Naive B cell (primary cell): Measurements from ENCODE around the gene EPS15. TPM values are rescaled to one million over a fixed set of nuclear protein-coding genes. Genes with fewer than 3 reads are reported as not detected.
A peak's percentile ranks its signal among the peaks of the same experiment; 100 is the strongest.
"Not testable (repeated sequence)": the region's sequence is repeated elsewhere in the genome, so short reads cannot be mapped to it uniquely, and the experiment has no call there.

Experiments
- ATAC-seq, 2 donors: fragments of 150-1000 bp; cut with Tn5 transposase; 2 replicates each; pipeline ENCODE4 v1.10.0; 2021; ENCODE audit warnings: low read depth in 2 of 2, mild to moderate bottlenecking in 2 of 2, moderate library complexity in 2 of 2
- DNase-seq: peaks from one replicate; pipeline ENCODE4 v3.0.0; 2022
- H3K27ac Mint-ChIP-seq, 6 donors: one replicate each; pipeline ENCODE4 v1.8.0; 2020 to 2022; ENCODE audit warnings: mild to moderate bottlenecking in 6 of 6, mixed read lengths in 6 of 6, moderate library complexity in 5 of 6, inconsistent platforms in 2 of 6
- H3K27me3 Mint-ChIP-seq, 3 donors: one replicate each; pipeline ENCODE4 v1.8.0; 2021 to 2022; ENCODE audit warnings: mixed read lengths in 3 of 3, mild to moderate bottlenecking in 1 of 3
- H3K36me3 Mint-ChIP-seq, 2 donors: one replicate each; pipeline ENCODE4 v1.8.0; 2020 to 2022; ENCODE audit warnings: mixed read lengths in 2 of 2, inconsistent platforms in 1 of 2, mild to moderate bottlenecking in 1 of 2
- H3K4me1 Mint-ChIP-seq, 3 donors: one replicate each; pipeline ENCODE4 v1.8.0; 2020 to 2022; ENCODE audit warnings: mixed read lengths in 3 of 3, inconsistent platforms in 1 of 3, mild to moderate bottlenecking in 1 of 3, moderate library complexity in 1 of 3
- H3K4me3 Mint-ChIP-seq, 8 donors: one replicate each; pipeline ENCODE4 v1.8.0; 2020 to 2022; ENCODE audit warnings: mild to moderate bottlenecking in 8 of 8, mixed read lengths in 8 of 8, moderate library complexity in 8 of 8, inconsistent platforms in 2 of 8
- H3K9me3 Mint-ChIP-seq, 7 donors: one replicate each; pipeline ENCODE4 v1.8.0; 2020 to 2022; ENCODE audit warnings: mixed read lengths in 7 of 7, mild to moderate bottlenecking in 5 of 7, inconsistent platforms in 2 of 7, moderate library complexity in 1 of 7
- polyA plus RNA-seq, 6 donors: library from polyadenylated mRNA; unstranded; fragments of 300-500 nt; fragmentation: Illumina TruSeq; gene quantifications; one replicate each; pipeline ENCODE4 v1.2.3, GENCODE V29; 2021; ENCODE audit warnings: low read depth in 6 of 6

Gene EPS15
- 10 to 100 TPM; 40.6 to 76.5 (median 67.9) TPM for polyA plus RNA-seq

DNA sequence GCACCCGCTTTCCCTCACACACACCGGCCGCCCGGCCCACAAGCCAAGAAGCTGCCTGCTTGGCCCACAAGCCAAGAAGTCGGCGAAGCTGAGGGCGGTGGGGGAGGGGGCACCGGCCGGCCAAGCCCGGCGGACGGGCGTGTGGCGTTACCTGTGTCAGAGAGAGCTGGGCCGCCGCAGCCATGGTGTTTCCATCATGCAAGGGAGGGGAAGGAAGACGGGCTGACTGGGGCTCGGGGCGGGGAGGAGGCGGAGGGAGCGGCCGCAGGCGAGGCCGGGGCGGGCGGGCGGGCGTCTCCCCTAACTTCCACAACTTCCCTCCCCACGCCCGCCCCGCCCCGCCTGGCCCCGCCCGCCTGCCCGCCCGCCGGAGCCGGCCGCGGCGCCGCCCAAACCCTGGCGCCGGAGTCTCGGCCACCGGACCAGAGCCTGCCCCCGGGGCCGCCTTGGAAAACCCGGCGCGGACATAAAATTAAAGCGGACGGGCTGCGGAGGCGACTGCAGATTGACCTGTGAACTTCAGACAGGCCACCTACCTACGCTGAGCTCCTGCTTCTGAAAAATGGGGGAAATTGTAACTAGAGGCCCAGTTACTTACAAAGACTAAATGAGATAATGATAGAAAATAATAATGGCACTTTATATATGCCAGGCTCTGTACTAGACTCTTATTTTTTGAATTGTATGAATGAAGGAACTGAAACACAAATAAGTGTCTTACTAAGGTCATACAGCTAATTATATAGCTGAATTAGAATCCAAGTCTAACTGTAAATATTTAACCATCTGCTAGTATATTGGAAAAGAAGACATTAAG is at the start of gene EPS15:
Gene EPS15, minus strand, starts transcription at position 219 of the 817 bp plus-strand sequence. Its CDS starts 35 bp downstream, at position 184.
- H3K27me3 Mint-ChIP-seq: no peaks in the 10 kb centered on the region
- peak; percentile 81 for DNase-seq
- H3K4me1 Mint-ChIP-seq: peaks cover 48 to 58% (median 55%) of the 10 kb centered on the region in 3 donors
- H3K9me3 Mint-ChIP-seq: no peaks in the 10 kb centered on the region
- peak within 1 kb of the TSS; percentile 93 to 99 (median 97) for H3K4me3 Mint-ChIP-seq
- H3K27ac Mint-ChIP-seq: peak within 1 kb of the TSS; percentile 94 to 98 (median 96)
- H3K36me3 Mint-ChIP-seq: peaks cover 0 to 8% of the 10 kb centered on the region in 2 donors
- peak; percentile 75 to 80 for ATAC-seq

DNA sequence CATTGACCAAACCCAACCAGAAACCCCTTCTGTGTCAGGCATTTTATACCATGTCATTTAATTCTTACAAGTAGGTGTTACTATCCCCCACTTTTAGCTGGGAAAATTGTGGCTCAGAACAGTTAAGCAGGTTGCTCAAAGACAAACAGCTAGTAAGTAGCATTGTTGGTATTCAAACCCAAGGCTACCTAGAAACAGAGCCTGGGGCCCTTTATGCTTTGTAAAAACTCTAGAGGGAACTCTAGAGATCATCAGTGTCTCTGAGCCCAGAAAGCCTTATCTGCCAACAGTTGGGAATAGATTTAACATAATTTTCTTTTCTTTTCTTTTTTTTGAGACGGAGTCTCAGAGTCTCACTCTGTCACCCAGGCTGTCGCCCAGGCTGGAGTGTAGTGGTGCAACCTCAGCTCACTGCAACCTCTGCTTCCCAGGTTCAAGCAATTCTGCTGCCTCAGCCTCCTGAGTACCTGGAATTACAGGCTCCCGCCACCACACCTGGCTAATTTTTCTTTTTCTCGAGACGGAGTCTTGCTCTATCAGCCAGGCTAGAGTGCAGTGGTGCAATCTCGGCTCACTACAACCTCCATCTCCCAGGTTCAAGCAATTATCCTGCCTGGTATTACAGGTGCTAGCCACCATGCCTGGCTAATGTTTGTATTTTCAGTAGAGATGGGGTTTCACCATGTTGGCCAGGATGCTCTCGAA is 49.3 kb upstream of the EPS15 start:
- Mint-ChIP-seq H3K9me3 (no peaks in the 10 kb centered on the region), H3K4me1 (peaks cover 39 to 56% (median 43%) of the 10 kb centered on the region in 3 donors), H3K36me3 (no peaks in the 10 kb centered on the region), H3K4me3 (peak overlapping the region in 5 of 8 donors; percentile 22 to 72 (median 65)), H3K27me3 (no peaks in the 10 kb centered on the region), H3K27ac (peak overlapping the region in 4 of 6 donors; percentile 39 to 79 (median 60))
- no peak for DNase-seq
- no peak for ATAC-seq

DNA sequence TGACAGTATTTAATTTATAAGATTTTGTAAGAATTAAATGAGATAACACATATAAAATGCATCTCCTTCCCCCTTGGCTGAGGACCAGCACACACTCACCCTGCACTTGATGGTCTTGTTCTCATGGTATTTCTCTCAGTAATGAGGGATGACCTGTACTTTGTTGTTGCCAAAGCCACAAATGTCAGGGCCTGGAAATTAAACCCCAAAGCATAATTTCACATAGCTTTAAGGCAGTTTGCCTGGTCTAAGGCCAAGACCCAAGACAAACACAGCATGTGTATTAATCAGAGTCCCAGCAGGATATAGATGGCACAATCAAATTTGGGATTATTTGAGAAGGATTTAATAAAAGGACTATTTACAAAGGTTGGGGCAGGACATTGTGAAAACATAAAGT is 48.6 kb upstream of the EPS15 start:
- peak overlapping the region in 1 of 6 donors; percentile 16 for H3K27ac Mint-ChIP-seq
- H3K4me1 Mint-ChIP-seq: peaks cover 39 to 57% (median 43%) of the 10 kb centered on the region in 3 donors
- ATAC-seq (no peak), DNase-seq (no peak)
- H3K4me3 Mint-ChIP-seq: no peak overlapping the region
- no peaks in the 10 kb centered on the region for H3K36me3 Mint-ChIP-seq
- no peaks in the 10 kb centered on the region for H3K27me3 Mint-ChIP-seq
- H3K9me3 Mint-ChIP-seq: no peaks in the 10 kb centered on the region

DNA sequence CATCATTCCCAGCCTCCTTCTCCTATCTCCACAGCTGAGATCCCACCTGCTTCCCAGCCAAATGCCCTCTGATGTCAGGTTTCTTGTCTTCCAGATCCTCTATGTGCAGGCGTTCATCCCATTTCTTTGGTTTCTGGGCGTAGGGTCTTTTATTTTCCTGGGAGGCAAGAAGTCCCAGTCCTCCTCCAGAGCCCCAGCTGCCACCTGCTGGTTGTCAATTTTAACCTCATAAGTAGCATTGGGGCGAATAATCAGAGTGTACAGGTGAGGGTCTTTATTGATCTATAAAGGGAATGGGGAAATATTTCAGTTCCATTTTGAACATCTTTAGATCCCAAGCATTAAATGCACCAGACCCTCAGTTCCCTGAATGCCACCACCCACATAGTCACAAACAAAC is 47.2 kb upstream of the EPS15 start:
- no peaks in the 10 kb centered on the region for H3K27me3 Mint-ChIP-seq

DNA sequence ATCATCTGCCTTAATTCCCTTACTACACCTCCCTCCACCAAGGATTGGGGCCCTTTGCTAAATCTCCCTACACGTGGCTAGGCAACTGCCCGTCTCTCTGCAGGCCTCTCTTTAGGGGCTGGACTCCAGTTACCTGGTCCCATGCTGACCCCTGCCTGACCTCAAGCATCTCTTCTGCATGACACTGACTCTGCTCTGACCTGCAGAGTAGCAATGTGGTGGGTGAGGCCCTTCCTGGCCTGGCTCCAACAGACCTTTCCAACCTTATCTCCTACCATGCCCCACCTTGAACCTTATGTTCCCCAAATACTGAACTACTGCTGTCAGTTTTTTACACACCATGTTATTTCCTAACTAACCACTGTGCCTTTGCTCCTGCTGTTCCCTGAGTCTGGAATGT is 45.9 kb upstream of the EPS15 start:
- Mint-ChIP-seq H3K27me3 (no peaks in the 10 kb centered on the region), H3K4me3 (no peak overlapping the region)
- ATAC-seq: no peak

More for the DNA sequence above, 47.2 kb upstream of the EPS15 start:
- no peaks in the 10 kb centered on the region for H3K36me3 Mint-ChIP-seq
- no peak for ATAC-seq
- H3K4me3 Mint-ChIP-seq: no peak overlapping the region
- DNase-seq: no peak
- no peak overlapping the region for H3K27ac Mint-ChIP-seq
- no peaks in the 10 kb centered on the region for H3K9me3 Mint-ChIP-seq
- peaks cover 26 to 43% (median 38%) of the 10 kb centered on the region in 3 donors for H3K4me1 Mint-ChIP-seq

DNA sequence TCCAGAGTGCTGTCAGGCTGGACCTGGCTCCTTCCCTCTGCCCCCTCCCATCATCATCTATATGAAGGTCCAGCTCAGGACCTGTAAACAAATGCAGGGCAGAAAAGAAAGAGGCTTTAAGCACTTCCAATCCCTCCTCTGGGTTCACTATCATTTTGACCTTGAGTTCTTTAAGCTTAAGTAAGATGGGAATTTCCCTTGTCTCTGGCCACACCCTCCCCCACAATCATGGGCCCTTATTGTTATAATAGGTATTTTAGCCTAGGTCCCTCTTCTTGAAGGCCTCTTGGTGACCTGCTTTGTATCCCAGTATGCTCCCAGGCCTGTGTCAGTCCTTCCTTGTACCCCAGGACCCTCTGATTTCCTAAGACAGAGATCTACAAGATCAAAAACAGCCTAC is 45.1 kb upstream of the EPS15 start:
- H3K4me3 Mint-ChIP-seq: peak overlapping the region in 2 of 8 donors; percentile 4 to 44
- H3K27me3 Mint-ChIP-seq: no peaks in the 10 kb centered on the region
- H3K9me3 Mint-ChIP-seq: no peaks in the 10 kb centered on the region
- H3K27ac Mint-ChIP-seq: peak overlapping the region in 2 of 6 donors; percentile 6 to 80
- DNase-seq: peak; percentile 19
- peak; percentile 90 to 94 for ATAC-seq
- peaks cover 9 to 22% (median 17%) of the 10 kb centered on the region in 3 donors for H3K4me1 Mint-ChIP-seq
- no peaks in the 10 kb centered on the region for H3K36me3 Mint-ChIP-seq

More for the DNA sequence above, 45.9 kb upstream of the EPS15 start:
- Mint-ChIP-seq H3K9me3 (no peaks in the 10 kb centered on the region), H3K27ac (no peak overlapping the region), H3K36me3 (no peaks in the 10 kb centered on the region), H3K4me1 (peaks cover 15 to 31% (median 26%) of the 10 kb centered on the region in 3 donors)
- no peak for DNase-seq

DNA sequence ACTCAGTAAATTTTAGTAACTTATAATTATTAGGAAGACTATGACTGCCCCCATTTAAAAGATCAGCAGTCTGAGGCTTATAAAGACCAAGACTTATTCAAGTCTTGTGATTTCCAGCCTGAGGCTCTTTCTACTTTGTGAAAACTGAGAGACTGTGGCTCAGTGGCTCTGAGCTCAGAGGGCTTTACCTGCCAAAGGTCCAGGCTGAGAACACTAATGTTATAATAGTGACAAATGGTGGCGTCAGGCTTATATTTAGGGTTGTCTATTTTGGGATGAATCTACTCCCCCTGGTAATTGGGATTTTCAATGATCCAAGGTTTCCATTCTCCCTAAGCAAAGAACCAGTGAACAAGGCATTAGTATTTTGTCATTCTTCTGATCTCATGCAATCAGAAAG is 42.6 kb upstream of the EPS15 start:
- Mint-ChIP-seq H3K9me3 (no peaks in the 10 kb centered on the region), H3K27ac (no peak overlapping the region)

DNA sequence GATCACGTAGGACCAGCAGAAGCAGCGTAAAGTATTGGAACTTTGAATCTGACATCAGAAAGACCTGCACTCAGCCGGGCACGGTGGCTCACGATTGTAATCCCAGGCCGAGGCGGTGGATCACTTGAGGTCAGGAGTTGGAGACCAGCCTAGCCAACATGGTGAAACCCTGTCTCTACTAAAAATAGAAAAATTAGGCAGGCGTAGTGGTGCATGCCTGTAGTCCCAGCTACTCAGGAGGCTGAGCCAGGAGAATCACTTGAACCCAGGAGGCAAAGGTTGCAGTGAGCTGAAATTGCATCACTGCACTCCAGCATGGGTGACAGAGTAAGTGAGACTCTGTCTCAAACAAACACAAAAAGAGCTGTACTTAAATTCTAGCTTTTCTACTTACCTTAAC is 41.8 kb upstream of the EPS15 start:
- DNase-seq, H3K4me1 Mint-ChIP-seq, ATAC-seq, H3K4me3 Mint-ChIP-seq, H3K9me3 Mint-ChIP-seq, H3K36me3 Mint-ChIP-seq, H3K27me3 Mint-ChIP-seq: not testable (repeated sequence)
- peak overlapping the region in 1 of 6 donors; percentile 69 for H3K27ac Mint-ChIP-seq

More for the DNA sequence above, 42.6 kb upstream of the EPS15 start:
- Mint-ChIP-seq H3K4me3 (no peak overlapping the region), H3K27me3 (peaks cover 0 to 4% (median 0%) of the 10 kb centered on the region in 3 donors), H3K36me3 (no peaks in the 10 kb centered on the region), H3K4me1 (peaks cover 0 to 4% (median 2%) of the 10 kb centered on the region in 3 donors)
- no peak for ATAC-seq
- DNase-seq: no peak

DNA sequence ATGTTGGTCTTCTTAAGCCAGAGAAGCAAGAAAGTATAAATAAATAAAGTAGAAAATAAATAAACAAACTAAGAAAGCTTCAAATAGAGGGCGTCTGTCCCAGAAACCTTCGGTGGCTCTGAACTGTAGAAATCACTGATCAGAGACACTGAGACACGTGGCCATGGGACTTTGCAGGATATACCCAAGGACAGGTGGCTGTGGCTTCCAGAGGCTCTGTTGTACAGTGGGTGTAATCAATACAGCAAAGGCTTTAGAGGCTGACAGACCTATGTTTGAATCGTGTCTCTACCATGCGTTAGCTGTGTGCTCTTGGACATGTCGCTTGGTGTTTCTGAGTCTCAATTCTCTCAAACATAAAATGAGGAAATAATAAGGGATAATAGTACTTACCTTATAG is 41.0 kb upstream of the EPS15 start:
- Mint-ChIP-seq H3K27me3 (peaks cover 0 to 4% (median 0%) of the 10 kb centered on the region in 3 donors), H3K27ac (no peak overlapping the region)

DNA sequence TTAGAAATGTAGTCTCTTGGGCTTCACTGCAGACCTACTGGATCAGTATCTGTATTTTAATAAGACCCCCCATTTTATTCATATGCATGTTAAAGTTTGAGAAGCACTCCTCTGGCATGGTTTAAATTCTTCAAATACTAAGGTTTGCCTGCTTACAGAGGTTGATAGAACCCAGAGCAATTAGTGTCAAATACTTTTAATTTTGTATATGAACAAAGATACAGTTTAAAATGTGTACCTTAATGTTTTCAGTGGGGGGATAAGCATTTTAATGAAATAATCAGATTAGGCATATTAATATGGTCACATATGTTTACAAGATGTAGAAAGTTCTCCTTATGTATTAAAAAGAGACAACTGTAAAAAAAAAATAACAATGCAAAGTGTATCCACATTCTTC is 40.4 kb upstream of the EPS15 start:
- Mint-ChIP-seq H3K9me3 (no peaks in the 10 kb centered on the region), H3K36me3 (no peaks in the 10 kb centered on the region), H3K27me3 (peaks cover 0 to 4% (median 0%) of the 10 kb centered on the region in 3 donors), H3K4me3 (no peak overlapping the region), H3K4me1 (peaks cover 0 to 4% (median 2%) of the 10 kb centered on the region in 3 donors), H3K27ac (peak overlapping the region in 1 of 6 donors; percentile 37)
- no peak for DNase-seq
- no peak for ATAC-seq

More for the DNA sequence above, 41.0 kb upstream of the EPS15 start:
- H3K4me1 Mint-ChIP-seq: peaks cover 0 to 4% (median 2%) of the 10 kb centered on the region in 3 donors
- DNase-seq (no peak), ATAC-seq (no peak)
- no peaks in the 10 kb centered on the region for H3K9me3 Mint-ChIP-seq
- H3K4me3 Mint-ChIP-seq: no peak overlapping the region
- no peaks in the 10 kb centered on the region for H3K36me3 Mint-ChIP-seq

DNA sequence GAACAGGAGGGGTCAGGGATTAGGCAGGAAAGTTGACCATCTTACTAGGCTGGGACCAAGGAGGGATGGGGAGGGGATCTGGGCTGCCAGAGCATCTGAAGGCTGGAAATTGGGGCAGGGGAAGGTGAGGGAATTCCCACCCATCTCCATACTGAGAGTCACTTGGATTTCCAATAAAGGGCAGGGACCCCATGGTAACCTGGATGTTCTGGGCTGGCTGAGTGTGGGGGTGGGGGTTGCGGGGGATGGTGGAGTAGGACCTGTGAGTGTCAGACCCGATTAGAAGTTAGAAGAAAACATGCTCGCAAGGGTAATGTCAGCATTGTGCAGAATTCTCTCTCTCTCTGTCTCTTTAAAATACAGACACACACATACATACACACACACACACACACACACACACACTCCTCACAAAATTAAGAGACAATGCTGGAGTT is 40.0 kb upstream of the EPS15 start:
- peaks cover 0 to 2% (median 2%) of the 10 kb centered on the region in 3 donors for H3K4me1 Mint-ChIP-seq
- DNase-seq (no peak), ATAC-seq (no peak)
- H3K27me3 Mint-ChIP-seq: peaks cover 0 to 4% (median 0%) of the 10 kb centered on the region in 3 donors
- no peak overlapping the region for H3K4me3 Mint-ChIP-seq
- no peaks in the 10 kb centered on the region for H3K36me3 Mint-ChIP-seq
- no peak overlapping the region for H3K27ac Mint-ChIP-seq
- no peaks in the 10 kb centered on the region for H3K9me3 Mint-ChIP-seq

DNA sequence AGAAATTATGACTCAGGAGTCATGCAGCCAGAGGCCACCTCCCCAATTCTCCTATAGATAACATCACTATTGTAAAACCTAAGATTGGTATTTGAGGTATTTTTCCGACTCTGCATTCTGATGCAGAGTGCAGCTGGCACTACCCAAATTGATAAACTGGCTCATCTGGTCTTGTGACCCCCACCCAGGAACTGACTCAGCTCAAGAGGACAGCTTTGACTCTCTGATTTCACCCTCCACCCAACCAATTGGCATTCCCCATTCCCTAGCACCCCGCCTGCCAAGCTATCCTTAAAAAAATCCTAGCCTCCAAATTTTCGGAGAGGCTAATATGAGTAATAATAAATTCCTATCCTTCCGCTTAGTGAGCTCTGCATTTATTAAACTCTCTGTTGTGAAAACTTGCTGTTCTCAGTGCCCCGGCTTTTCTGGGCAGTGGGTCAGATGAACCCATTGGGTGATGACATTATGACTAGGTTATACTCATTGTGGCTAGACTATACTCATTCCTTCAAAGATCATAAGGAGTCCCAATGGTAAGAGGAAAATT is 39.4 kb upstream of the EPS15 start:
- H3K9me3 Mint-ChIP-seq: no peaks in the 10 kb centered on the region

DNA sequence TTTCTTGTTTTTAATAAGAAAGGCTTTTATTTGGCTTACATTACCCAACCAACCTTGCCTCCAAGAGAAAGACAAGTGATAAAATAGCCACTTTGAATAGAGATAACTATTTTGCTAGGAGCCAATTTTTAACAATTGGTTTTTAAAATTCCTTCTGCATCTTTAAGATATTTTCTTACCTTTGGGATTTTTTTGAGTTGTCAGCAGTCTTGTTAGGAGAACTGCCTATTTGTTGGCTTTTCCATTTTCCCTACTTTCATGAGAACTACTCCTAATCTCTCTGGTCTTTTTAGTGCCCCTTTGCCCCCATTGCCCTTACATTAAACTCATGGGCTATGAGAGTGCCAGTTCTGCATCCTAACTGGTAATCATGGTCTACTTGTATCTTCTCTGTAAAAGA is 38.1 kb upstream of the EPS15 start:
- DNase-seq (no peak), ATAC-seq (no peak)
- Mint-ChIP-seq H3K4me1 (peaks cover under 1 to 2% (median 2%) of the 10 kb centered on the region in 3 donors), H3K36me3 (no peaks in the 10 kb centered on the region), H3K27ac (peak overlapping the region in 1 of 6 donors; percentile 22), H3K4me3 (no peak overlapping the region), H3K9me3 (peaks cover 0 to 2% (median 0%) of the 10 kb centered on the region in 7 donors), H3K27me3 (peaks cover 0 to 4% (median 0%) of the 10 kb centered on the region in 3 donors)

More for the DNA sequence above, 39.4 kb upstream of the EPS15 start:
- H3K4me3 Mint-ChIP-seq: no peak overlapping the region
- DNase-seq: no peak
- ATAC-seq: no peak
- H3K27me3 Mint-ChIP-seq: peaks cover 0 to 4% (median 0%) of the 10 kb centered on the region in 3 donors
- H3K36me3 Mint-ChIP-seq: no peaks in the 10 kb centered on the region
- H3K4me1 Mint-ChIP-seq: peaks cover 0 to 2% (median 0%) of the 10 kb centered on the region in 3 donors
- no peak overlapping the region for H3K27ac Mint-ChIP-seq
